BLaER1 (cell line): Measurements from ENCODE around the gene KIAA1217.

Experiments
- H3K27ac ChIP-seq: shearing (Covaris generic); formaldehyde crosslinking; 2 replicates; pipeline ENCODE4 v1.8.1; 2022
- H3K27me3 ChIP-seq: shearing (Covaris generic); formaldehyde crosslinking; 2 replicates; pipeline ENCODE4 v1.8.1; 2022
- H3K36me3 ChIP-seq: shearing (Covaris generic); formaldehyde crosslinking; 2 replicates; pipeline ENCODE4 v1.8.1; 2022
- H3K4me1 ChIP-seq: shearing (Covaris generic); formaldehyde crosslinking; 2 replicates; pipeline ENCODE4 v1.8.1; 2022
- H3K4me2 ChIP-seq: shearing (Covaris generic); formaldehyde crosslinking; 2 replicates; pipeline ENCODE4 v1.8.1; 2022
- H3K4me3 ChIP-seq: shearing (Covaris generic); formaldehyde crosslinking; 2 replicates; pipeline ENCODE4 v1.8.1; 2022
- H3K9ac ChIP-seq: shearing (Covaris generic); formaldehyde crosslinking; 2 replicates; pipeline ENCODE4 v1.8.1; 2022
- H3K9me3 ChIP-seq: shearing (Covaris generic); formaldehyde crosslinking; 2 replicates; pipeline ENCODE4 v1.8.1; 2022
- H4K20me1 ChIP-seq: shearing (Covaris generic); formaldehyde crosslinking; 2 replicates; pipeline ENCODE4 v1.8.1; 2022
- Cebpa-rat ChIP-seq: shearing (Covaris generic); IDR thresholded peaks from 2 replicates; pipeline ENCODE4 v1.8.1; 2022

Gene KIAA1217

GRCh38 chr10:24207781-24208611, 942 bp upstream of the KIAA1217 start:
- no peak for TF ChIP-seq Cebpa-rat
- Histone ChIP-seq H4K20me1 (no peaks in the 10 kb centered on the region), H3K4me1 (peaks cover 36% of the 10 kb centered on the region), H3K36me3 (no peaks in the 10 kb centered on the region), H3K9ac (no peak overlapping the region; the same call in 1 of the 2 replicates), H3K4me3 (peak overlapping the region; percentile 68; the same call in 1 of the 2 replicates), H3K9me3 (no peaks in the 10 kb centered on the region), H3K27me3 (no peaks in the 10 kb centered on the region), H3K27ac (peak overlapping the region; percentile 83; the same call in 1 of the 2 replicates), H3K4me2 (peak overlapping the region; percentile 93)

GRCh38 chr10:24209432-24209771, 464 bp downstream of the KIAA1217 start:
- peaks cover 36% of the 10 kb centered on the region for H3K4me1 ChIP-seq
- no peaks in the 10 kb centered on the region for H4K20me1 ChIP-seq
- H3K9me3 ChIP-seq, result no peaks in the 10 kb centered on the region
- no peak for TF ChIP-seq Cebpa-rat
- peak overlapping the region; percentile 79 for H3K9ac ChIP-seq
- peak overlapping the region; percentile 68 for H3K4me3 ChIP-seq
- H3K4me2 ChIP-seq, result peak overlapping the region; percentile 93
- peak overlapping the region; percentile 83 for H3K27ac ChIP-seq
- no peaks in the 10 kb centered on the region for H3K36me3 ChIP-seq
- no peaks in the 10 kb centered on the region for H3K27me3 ChIP-seq

- Histone ChIP-seq H3K4me2 (peak overlapping the region; percentile 93), H3K4me1 (peaks cover 36% of the 10 kb centered on the region), H3K27me3 (no peaks in the 10 kb centered on the region; the same call in 1 of the 2 replicates), H4K20me1 (no peaks in the 10 kb centered on the region), H3K4me3 (peak overlapping the region; percentile 68), H3K9ac (peak overlapping the region; percentile 79; the same call in 1 of the 2 replicates), H3K36me3 (0 out of 2 replicates have a peak, but pooled peaks cover 2% of the 10 kb centered on the region), H3K9me3 (no peaks in the 10 kb centered on the region), H3K27ac (no peak overlapping the region)
- TF ChIP-seq Cebpa-rat, result no peak
Observed at GRCh38 chr10:24209946-24210491, 1.1 kb downstream of the KIAA1217 start.

GRCh38 chr10:24210501-24210900, 1.6 kb downstream of the KIAA1217 start:
- Histone ChIP-seq H3K36me3 (0 out of 2 replicates have a peak, but pooled peaks cover 7% of the 10 kb centered on the region), H3K9ac (no peak overlapping the region), H3K27me3 (no peaks in the 10 kb centered on the region; the same call in 1 of the 2 replicates), H3K27ac (no peak overlapping the region), H3K4me2 (peak overlapping the region; percentile 93), H3K9me3 (no peaks in the 10 kb centered on the region), H4K20me1 (no peaks in the 10 kb centered on the region), H3K4me1 (peaks cover 36% of the 10 kb centered on the region), H3K4me3 (no peak overlapping the region)
- no peak for TF ChIP-seq Cebpa-rat

- Histone ChIP-seq H3K4me2 (no peak overlapping the region), H3K9me3 (no peaks in the 10 kb centered on the region)
Observed at GRCh38 chr10:24213266-24213665, 4.3 kb downstream of the KIAA1217 start.

GRCh38 chr10:24213881-24214280, 4.9 kb downstream of the KIAA1217 start:
- no peak overlapping the region for H3K4me2 ChIP-seq
- H3K27ac ChIP-seq, result no peak overlapping the region
- no peak for TF ChIP-seq Cebpa-rat
- H3K36me3 ChIP-seq, result 0 out of 2 replicates have a peak, but pooled peaks cover 7% of the 10 kb centered on the region
- H3K27me3 ChIP-seq, result no peaks in the 10 kb centered on the region; the same call in 1 of the 2 replicates
- H3K9me3 ChIP-seq, result no peaks in the 10 kb centered on the region
- H3K4me3 ChIP-seq, result no peak overlapping the region
- no peaks in the 10 kb centered on the region for H4K20me1 ChIP-seq
- peaks cover 24% of the 10 kb centered on the region for H3K4me1 ChIP-seq
- H3K9ac ChIP-seq, result no peak overlapping the region

More at GRCh38 chr10:24213266-24213665, 4.3 kb downstream of the KIAA1217 start:
- H3K4me3 ChIP-seq, result no peak overlapping the region
- peaks cover 28% of the 10 kb centered on the region for H3K4me1 ChIP-seq
- no peaks in the 10 kb centered on the region for H4K20me1 ChIP-seq
- H3K27ac ChIP-seq, result no peak overlapping the region
- no peak for TF ChIP-seq Cebpa-rat
- H3K36me3 ChIP-seq, result 0 out of 2 replicates have a peak, but pooled peaks cover 7% of the 10 kb centered on the region
- no peaks in the 10 kb centered on the region; the same call in 1 of the 2 replicates for H3K27me3 ChIP-seq
- H3K9ac ChIP-seq, result no peak overlapping the region

- Histone ChIP-seq H3K9me3 (no peaks in the 10 kb centered on the region), H3K27me3 (no peaks in the 10 kb centered on the region; the same call in 1 of the 2 replicates), H3K4me2 (no peak overlapping the region), H4K20me1 (no peaks in the 10 kb centered on the region), H3K9ac (no peak overlapping the region), H3K4me3 (no peak overlapping the region), H3K27ac (no peak overlapping the region), H3K4me1 (peaks cover 19% of the 10 kb centered on the region), H3K36me3 (peaks cover 10% of the 10 kb centered on the region)
- TF ChIP-seq Cebpa-rat, result no peak
Observed at GRCh38 chr10:24214762-24215161, 5.8 kb downstream of the KIAA1217 start.

GRCh38 chr10:24215196-24215595, 6.3 kb downstream of the KIAA1217 start:
- peaks cover 14% of the 10 kb centered on the region for H3K4me1 ChIP-seq
- H3K9ac ChIP-seq, result no peak overlapping the region
- no peak overlapping the region for H3K4me3 ChIP-seq
- no peaks in the 10 kb centered on the region for H3K9me3 ChIP-seq
- no peak overlapping the region for H3K4me2 ChIP-seq
- no peaks in the 10 kb centered on the region; the same call in 1 of the 2 replicates for H3K27me3 ChIP-seq
- H4K20me1 ChIP-seq, result no peaks in the 10 kb centered on the region
- TF ChIP-seq Cebpa-rat, result no peak
- H3K27ac ChIP-seq, result no peak overlapping the region
- peaks cover 14% of the 10 kb centered on the region for H3K36me3 ChIP-seq

GRCh38 chr10:24215603-24216002, 6.7 kb downstream of the KIAA1217 start:
- Histone ChIP-seq H3K36me3 (peaks cover 16% of the 10 kb centered on the region), H3K4me2 (no peak overlapping the region), H3K4me3 (no peak overlapping the region), H3K9ac (no peak overlapping the region), H4K20me1 (no peaks in the 10 kb centered on the region), H3K27me3 (no peaks in the 10 kb centered on the region; the same call in 1 of the 2 replicates), H3K4me1 (peaks cover 11% of the 10 kb centered on the region), H3K9me3 (no peaks in the 10 kb centered on the region), H3K27ac (no peak overlapping the region)
- TF ChIP-seq Cebpa-rat, result no peak

- peaks cover 22% of the 10 kb centered on the region for H3K36me3 ChIP-seq
- no peak overlapping the region for H3K4me2 ChIP-seq
- H3K4me1 ChIP-seq, result peaks cover 11% of the 10 kb centered on the region
- H3K4me3 ChIP-seq, result no peak overlapping the region
- H3K9me3 ChIP-seq, result no peaks in the 10 kb centered on the region
- H3K9ac ChIP-seq, result no peak overlapping the region
- no peaks in the 10 kb centered on the region for H4K20me1 ChIP-seq
- H3K27ac ChIP-seq, result no peak overlapping the region
- no peaks in the 10 kb centered on the region; the same call in 1 of the 2 replicates for H3K27me3 ChIP-seq
- TF ChIP-seq Cebpa-rat, result no peak
Observed at GRCh38 chr10:24219963-24220362, 11.0 kb downstream of the KIAA1217 start.
